Measurements from ENCODE around the gene EML3. TPM values are rescaled to one million over a fixed set of nuclear protein-coding genes. Genes with fewer than 3 reads are reported as not detected.

EML3 gene
- polyA plus RNA-seq, 4 donors, result 21.2 to 46.2 (median 35.5) TPM

DNA sequence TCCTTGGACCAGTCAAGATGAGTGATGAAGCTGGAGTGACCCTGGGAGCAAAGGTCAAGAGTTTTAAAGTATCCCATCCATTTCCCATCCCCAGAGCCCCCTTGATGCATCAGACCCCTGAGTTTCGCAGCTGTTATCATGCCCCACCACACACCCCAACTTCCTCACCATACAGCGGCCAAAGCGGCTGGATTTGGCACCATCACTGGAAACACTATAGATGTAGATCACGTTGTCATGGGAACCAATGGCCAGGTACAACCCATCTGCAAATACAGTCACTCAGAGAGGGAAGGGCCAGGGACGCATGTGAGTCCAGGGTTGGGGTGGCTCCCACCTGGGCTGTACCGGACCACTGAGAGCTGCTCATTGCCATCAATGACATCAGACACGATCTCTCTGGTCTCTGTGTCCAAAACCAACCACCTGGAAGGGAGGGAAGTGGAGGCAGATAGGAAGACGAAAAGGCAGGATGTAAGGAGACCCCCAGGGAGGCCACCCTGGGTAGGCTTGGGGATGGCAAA lies 8.7 kb downstream of the EML3 start:
- no peak overlapping the region for H3K27ac ChIP-seq (ENCODE audit: low read depth in 1 of 3, low read length in 2 of 3)
- FAIRE-seq, result no peak

DNA sequence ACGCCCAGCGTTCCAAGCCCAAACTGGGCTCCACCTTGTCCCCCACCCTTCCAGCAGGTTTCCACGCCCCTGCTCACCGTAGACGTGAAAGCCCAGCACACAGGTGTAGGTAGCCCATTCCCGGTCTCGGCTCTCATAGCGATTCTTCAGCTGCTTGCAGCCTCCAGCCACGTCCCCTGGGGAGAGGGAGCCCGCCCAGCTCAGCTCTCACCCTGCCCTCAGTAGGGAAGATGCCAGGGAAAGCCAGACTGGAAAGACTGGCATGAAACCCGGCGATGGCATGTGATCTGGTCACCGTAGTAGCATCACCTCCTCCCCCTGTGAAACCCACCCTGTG lies 9.5 kb downstream of the EML3 start:
- peaks cover 4 to 50% (median 5%) of the 10 kb centered on the region in 3 donors for H3K36me3 ChIP-seq (ENCODE audit: control insufficient read depth in 3 of 3, insufficient read depth in 2 of 3, low read depth in 1 of 3, low read length in 3 of 3)
- peak overlapping the region in 2 of 3 donors; percentile 56 to 93 for H3K4me3 ChIP-seq (ENCODE audit: low read depth in 1 of 3, low read length in 3 of 3)
- H3K27ac ChIP-seq (ENCODE audit: low read depth in 1 of 3, low read length in 2 of 3), result no peak overlapping the region
- peaks cover 0 to 8% (median 0%) of the 10 kb centered on the region in 3 donors for H3K27me3 ChIP-seq (ENCODE audit: control insufficient read depth in 3 of 3, insufficient read depth in 3 of 3, low read length in 3 of 3)
- no peak for DNase-seq
- FAIRE-seq, result no peak
- peaks cover 6 to 28% (median 6%) of the 10 kb centered on the region in 3 donors for H3K4me1 ChIP-seq (ENCODE audit: control insufficient read depth in 3 of 3, insufficient read depth in 2 of 3, low read depth in 1 of 3, low read length in 2 of 3)
- 46 to 61% (median 58%) methylated on average over 13 of the region's 13 CpGs for WGBS, 3 donors
- no peaks in the 10 kb centered on the region for H3K9me3 ChIP-seq (ENCODE audit: control insufficient read depth in 2 of 2, insufficient read depth in 1 of 2, low read depth in 1 of 2, low read length in 1 of 2)

More for the DNA sequence above, 8.7 kb downstream of the EML3 start:
- H3K4me1 ChIP-seq (ENCODE audit: control insufficient read depth in 3 of 3, insufficient read depth in 2 of 3, low read depth in 1 of 3, low read length in 2 of 3), result peaks cover 6 to 28% (median 6%) of the 10 kb centered on the region in 3 donors
- H3K9me3 ChIP-seq (ENCODE audit: control insufficient read depth in 2 of 2, insufficient read depth in 1 of 2, low read depth in 1 of 2, low read length in 1 of 2), result no peaks in the 10 kb centered on the region
- WGBS, 3 donors, result 89 to 94% (median 94%) methylated on average over 8 of the region's 8 CpGs
- no peak for DNase-seq
- no peak overlapping the region for H3K4me3 ChIP-seq (ENCODE audit: low read depth in 1 of 3, low read length in 3 of 3)
- H3K36me3 ChIP-seq (ENCODE audit: control insufficient read depth in 3 of 3, insufficient read depth in 2 of 3, low read depth in 1 of 3, low read length in 3 of 3), result peaks cover 1 to 52% (median 5%) of the 10 kb centered on the region in 3 donors
- peaks cover 0 to 8% (median 0%) of the 10 kb centered on the region in 3 donors for H3K27me3 ChIP-seq (ENCODE audit: control insufficient read depth in 3 of 3, insufficient read depth in 3 of 3, low read length in 3 of 3)

DNA sequence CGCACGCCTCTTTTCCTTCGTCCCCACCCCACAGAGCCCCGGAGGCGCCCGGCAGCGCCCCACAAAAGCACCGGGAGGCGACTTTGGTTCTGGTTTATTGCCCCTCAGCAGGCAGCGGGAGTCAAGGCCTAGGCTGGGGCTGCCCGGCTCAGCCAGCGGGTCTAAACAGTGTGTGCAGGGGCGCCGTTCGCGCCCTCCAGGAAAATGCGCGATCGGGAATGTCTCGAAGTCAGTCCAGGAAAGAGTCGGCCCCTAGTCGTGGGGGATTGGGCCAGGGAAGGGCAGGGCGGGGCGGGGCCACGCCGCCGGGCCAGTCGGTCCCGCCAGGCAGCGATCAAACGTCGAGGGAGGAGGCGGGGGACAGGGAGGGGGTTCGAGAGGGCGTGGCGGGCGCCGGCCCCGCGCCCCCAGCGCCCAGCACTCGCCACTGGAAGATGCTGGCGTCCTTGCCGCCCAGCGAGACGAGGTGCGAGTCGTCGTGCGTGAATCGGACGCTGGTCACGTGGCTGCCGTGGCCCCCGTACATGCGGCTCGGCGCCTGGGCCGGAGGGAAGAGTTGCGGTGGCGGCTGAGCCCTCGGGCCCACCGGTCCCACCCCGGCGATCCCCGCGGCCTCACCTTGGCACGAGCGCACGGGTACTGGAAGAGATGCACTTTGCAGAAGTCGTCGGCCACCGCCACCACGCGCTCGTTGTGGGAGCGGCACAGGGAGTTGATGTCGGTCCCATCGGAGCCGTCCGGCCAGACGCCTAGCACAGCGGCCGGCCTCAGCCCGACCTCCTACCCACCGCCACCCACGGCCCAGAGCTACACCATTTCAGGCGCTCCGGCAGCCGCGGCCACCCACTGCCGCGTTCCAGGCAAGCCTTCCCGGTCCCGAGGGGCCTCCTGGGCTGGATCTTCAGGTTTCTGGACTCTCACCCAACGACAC lies 10.2 kb downstream of the EML3 start:
- peak overlapping the region; percentile 77 to 95 (median 85) for H3K27ac ChIP-seq (ENCODE audit: low read depth in 1 of 3, low read length in 2 of 3)
- peak overlapping the region; percentile 45 to 93 (median 56) for H3K4me3 ChIP-seq (ENCODE audit: low read depth in 1 of 3, low read length in 3 of 3)
- H3K9me3 ChIP-seq (ENCODE audit: control insufficient read depth in 2 of 2, insufficient read depth in 1 of 2, low read depth in 1 of 2, low read length in 1 of 2), result no peaks in the 10 kb centered on the region
- H3K36me3 ChIP-seq (ENCODE audit: control insufficient read depth in 3 of 3, insufficient read depth in 2 of 3, low read depth in 1 of 3, low read length in 3 of 3), result peaks cover 6 to 51% (median 7%) of the 10 kb centered on the region in 3 donors
- peaks cover 0 to 8% (median 0%) of the 10 kb centered on the region in 3 donors for H3K27me3 ChIP-seq (ENCODE audit: control insufficient read depth in 3 of 3, insufficient read depth in 3 of 3, low read length in 3 of 3)
- DNase-seq, result peak in 1 of 2 donors; percentile 76
- H3K4me1 ChIP-seq (ENCODE audit: control insufficient read depth in 3 of 3, insufficient read depth in 2 of 3, low read depth in 1 of 3, low read length in 2 of 3), result peaks cover 6 to 28% (median 6%) of the 10 kb centered on the region in 3 donors
- FAIRE-seq, result no peak
- 4 to 16% (median 15%) methylated on average over 72 to 96 of the region's 96 CpGs for WGBS, 3 donors

DNA sequence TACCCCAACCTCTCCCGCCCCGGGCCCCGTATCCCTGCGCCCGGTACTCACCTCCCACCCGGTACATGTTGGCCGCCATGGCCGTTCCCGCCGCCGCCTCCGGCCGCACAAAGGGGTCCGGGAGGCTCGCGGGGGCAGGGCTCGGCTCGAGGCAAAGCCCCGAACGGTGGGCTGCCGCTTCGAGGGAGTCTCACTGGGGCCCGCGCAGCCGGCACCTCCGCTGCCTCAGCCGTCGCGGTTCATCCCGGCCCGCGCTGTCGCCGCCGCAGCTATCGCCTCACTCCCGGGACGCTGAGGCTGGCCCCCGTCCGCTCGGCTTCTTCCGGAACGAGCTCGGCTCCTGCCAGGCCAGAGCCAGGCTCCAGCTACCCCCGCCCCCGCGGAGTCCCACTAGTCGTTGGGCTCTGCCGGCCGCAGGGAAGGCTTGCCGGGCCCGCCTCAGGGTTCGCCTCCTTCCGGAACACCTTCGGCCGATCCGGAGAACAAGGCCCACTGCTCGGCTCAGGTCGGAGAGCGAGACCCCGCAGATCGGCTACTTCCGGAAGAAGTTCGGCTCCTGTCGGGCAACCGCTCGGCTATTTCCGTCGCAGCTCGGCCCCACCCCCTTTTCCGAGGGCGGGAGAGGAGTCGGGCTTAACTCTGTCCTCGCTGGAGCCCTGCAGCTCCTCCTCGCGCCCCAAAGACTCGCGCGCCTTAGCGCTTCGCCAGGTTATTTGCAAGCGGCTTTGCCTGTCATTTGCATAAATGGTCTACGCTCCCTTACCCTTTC lies 11.0 kb downstream of the EML3 start, which contains the start of gene MTA2:
MTA2 (minus strand) TSS at position 494 of the 769 bp plus-strand sequence; CDS start at position 79, 415 bp downstream.
- no peak for FAIRE-seq

DNA sequence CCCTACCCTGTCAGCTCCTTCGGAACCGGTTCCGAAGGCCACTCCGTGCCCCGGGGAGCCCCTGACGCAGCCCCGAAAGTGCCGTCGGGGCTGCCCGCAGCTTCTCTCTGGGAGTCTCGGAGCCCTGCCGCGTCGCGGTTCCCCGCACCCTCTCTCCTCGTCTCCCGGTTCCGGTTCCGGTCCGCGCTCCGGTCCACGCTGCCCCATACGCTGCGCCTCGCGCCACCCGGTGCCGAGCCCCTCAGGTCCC lies 11.5 kb downstream of the EML3 start:
- FAIRE-seq, result no peak
- no peaks in the 10 kb centered on the region for H3K9me3 ChIP-seq (ENCODE audit: control insufficient read depth in 2 of 2, insufficient read depth in 1 of 2, low read depth in 1 of 2, low read length in 1 of 2)
- WGBS, 3 donors, result 0 to 1% (median 0%) methylated on average over 26 to 30 of the region's 30 CpGs
- H3K27ac ChIP-seq (ENCODE audit: low read depth in 1 of 3, low read length in 2 of 3), result peak overlapping the region; percentile 85 to 95 (median 85)
- H3K27me3 ChIP-seq (ENCODE audit: control insufficient read depth in 3 of 3, insufficient read depth in 3 of 3, low read length in 3 of 3), result peaks cover 0 to 8% (median 0%) of the 10 kb centered on the region in 3 donors
- DNase-seq, result peak in 1 of 2 donors; percentile 42
- H3K4me3 ChIP-seq (ENCODE audit: low read depth in 1 of 3, low read length in 3 of 3), result peak overlapping the region; percentile 90 to 93 (median 93)
- peaks cover 11 to 56% (median 13%) of the 10 kb centered on the region in 3 donors for H3K36me3 ChIP-seq (ENCODE audit: control insufficient read depth in 3 of 3, insufficient read depth in 2 of 3, low read depth in 1 of 3, low read length in 3 of 3)
- peaks cover 6 to 28% (median 6%) of the 10 kb centered on the region in 3 donors for H3K4me1 ChIP-seq (ENCODE audit: control insufficient read depth in 3 of 3, insufficient read depth in 2 of 3, low read depth in 1 of 3, low read length in 2 of 3)

More for the DNA sequence above, 11.0 kb downstream of the EML3 start, which contains the start of gene MTA2:
- peaks cover 6 to 28% (median 6%) of the 10 kb centered on the region in 3 donors for H3K4me1 ChIP-seq (ENCODE audit: control insufficient read depth in 3 of 3, insufficient read depth in 2 of 3, low read depth in 1 of 3, low read length in 2 of 3)
- 0 to 1% (median 0%) methylated on average over 78 to 83 of the region's 83 CpGs for WGBS, 3 donors
- H3K4me3 ChIP-seq (ENCODE audit: low read depth in 1 of 3, low read length in 3 of 3), result peak within 1 kb of the TSS; percentile 90 to 93 (median 93)
- no peaks in the 10 kb centered on the region for H3K9me3 ChIP-seq (ENCODE audit: control insufficient read depth in 2 of 2, insufficient read depth in 1 of 2, low read depth in 1 of 2, low read length in 1 of 2)
- H3K27me3 ChIP-seq (ENCODE audit: control insufficient read depth in 3 of 3, insufficient read depth in 3 of 3, low read length in 3 of 3), result peaks cover 0 to 8% (median 0%) of the 10 kb centered on the region in 3 donors
- peak within 1 kb of the TSS; percentile 85 to 95 (median 85) for H3K27ac ChIP-seq (ENCODE audit: low read depth in 1 of 3, low read length in 2 of 3)
- peaks cover 7 to 54% (median 13%) of the 10 kb centered on the region in 3 donors for H3K36me3 ChIP-seq (ENCODE audit: control insufficient read depth in 3 of 3, insufficient read depth in 2 of 3, low read depth in 1 of 3, low read length in 3 of 3)
- peak; percentile 98 to 99 for DNase-seq

DNA sequence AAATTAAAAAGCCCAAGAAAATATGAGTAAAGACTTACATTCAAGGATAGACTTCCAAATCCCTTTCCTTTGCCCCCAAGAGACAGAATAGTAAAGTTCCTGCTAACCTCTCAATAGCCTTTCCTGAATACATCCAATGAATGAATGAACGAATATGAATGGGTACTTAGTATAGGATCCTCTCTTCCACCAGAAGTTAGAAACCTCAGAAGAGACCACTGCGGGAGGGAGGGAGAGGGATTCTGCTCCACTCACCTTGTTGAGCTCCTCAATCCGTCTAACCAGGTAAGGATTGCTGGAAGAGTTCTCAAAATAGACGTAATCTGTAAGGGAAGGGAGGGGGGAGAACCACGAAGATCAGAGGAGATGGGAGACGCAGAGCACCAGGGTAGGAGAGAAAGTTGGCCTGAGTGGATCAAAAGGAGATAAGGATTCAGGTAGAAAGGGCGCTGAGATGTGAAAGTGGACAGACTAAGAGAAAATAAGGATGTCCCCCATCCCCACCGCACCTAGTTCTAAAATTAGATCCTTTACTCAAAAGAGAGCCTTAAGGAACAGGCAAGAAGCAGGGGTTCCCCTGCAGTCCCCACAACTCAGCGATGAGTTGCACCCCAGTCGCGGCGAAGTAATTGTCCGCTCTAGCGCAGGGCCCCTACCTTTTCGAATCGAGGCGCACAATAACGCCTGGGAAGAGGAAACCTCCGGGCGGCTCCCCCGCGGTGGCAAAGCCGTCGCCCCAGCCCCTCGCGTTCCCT lies 12.0 kb downstream of the EML3 start:
- Histone ChIP-seq H3K36me3 (ENCODE audit: control insufficient read depth in 3 of 3, insufficient read depth in 2 of 3, low read depth in 1 of 3, low read length in 3 of 3) (peaks cover 14 to 56% (median 15%) of the 10 kb centered on the region in 3 donors), H3K4me1 (ENCODE audit: control insufficient read depth in 3 of 3, insufficient read depth in 2 of 3, low read depth in 1 of 3, low read length in 2 of 3) (peaks cover 6 to 28% (median 6%) of the 10 kb centered on the region in 3 donors), H3K4me3 (ENCODE audit: low read depth in 1 of 3, low read length in 3 of 3) (peak overlapping the region; percentile 90 to 93 (median 93)), H3K27me3 (ENCODE audit: control insufficient read depth in 3 of 3, insufficient read depth in 3 of 3, low read length in 3 of 3) (peaks cover 0 to 8% (median 0%) of the 10 kb centered on the region in 3 donors), H3K9me3 (ENCODE audit: control insufficient read depth in 2 of 2, insufficient read depth in 1 of 2, low read depth in 1 of 2, low read length in 1 of 2) (no peaks in the 10 kb centered on the region), H3K27ac (ENCODE audit: low read depth in 1 of 3, low read length in 2 of 3) (peak overlapping the region; percentile 85 to 95 (median 85))
- no peak for FAIRE-seq
- 1 to 2% (median 1%) methylated on average over 25 to 26 of the region's 26 CpGs for WGBS, 3 donors
- peak in 1 of 2 donors; percentile 41 for DNase-seq

DNA sequence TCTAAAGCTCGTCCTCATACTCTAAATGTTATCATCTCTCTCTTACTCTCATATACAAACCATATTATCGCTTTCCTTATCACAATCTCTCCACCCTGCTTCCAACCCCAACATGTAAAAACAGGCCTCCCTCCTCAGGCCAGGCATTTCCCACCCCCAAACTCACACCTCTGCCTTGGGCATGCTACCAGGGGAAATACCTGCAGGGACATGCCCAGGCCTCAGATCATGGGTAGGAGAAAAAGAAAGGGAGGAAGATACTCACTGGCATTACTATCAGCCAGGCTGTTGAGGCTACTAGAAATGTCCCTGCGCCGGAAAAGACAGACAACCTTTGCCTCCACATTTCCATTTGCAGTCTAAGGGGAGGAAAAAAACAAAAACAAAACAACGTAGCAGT lies 12.7 kb downstream of the EML3 start:
- Histone ChIP-seq H3K4me1 (ENCODE audit: control insufficient read depth in 3 of 3, insufficient read depth in 2 of 3, low read depth in 1 of 3, low read length in 2 of 3) (peaks cover 6 to 28% (median 6%) of the 10 kb centered on the region in 3 donors), H3K27me3 (ENCODE audit: control insufficient read depth in 3 of 3, insufficient read depth in 3 of 3, low read length in 3 of 3) (peaks cover 0 to 8% (median 0%) of the 10 kb centered on the region in 3 donors), H3K4me3 (ENCODE audit: low read depth in 1 of 3, low read length in 3 of 3) (peak overlapping the region in 2 of 3 donors; percentile 90 to 93), H3K36me3 (ENCODE audit: control insufficient read depth in 3 of 3, insufficient read depth in 2 of 3, low read depth in 1 of 3, low read length in 3 of 3) (peaks cover 20 to 57% (median 21%) of the 10 kb centered on the region in 3 donors), H3K9me3 (ENCODE audit: control insufficient read depth in 2 of 2, insufficient read depth in 1 of 2, low read depth in 1 of 2, low read length in 1 of 2) (no peaks in the 10 kb centered on the region), H3K27ac (ENCODE audit: low read depth in 1 of 3, low read length in 2 of 3) (peak overlapping the region in 1 of 3 donors; percentile 8)
- DNase-seq, result no peak
- no peak for FAIRE-seq
- 31 to 36% (median 35%) methylated on average over 5 of the region's 5 CpGs for WGBS, 3 donors

Data from small intestine (tissue), 7 donors.